ENCODE results near the gene FAM135A. TPM values are rescaled to one million over a fixed set of nuclear protein-coding genes. Genes with fewer than 3 reads are reported as not detected.

Gene FAM135A
- total and polyA plus RNA-seq, 4 donors, result 2.7 to 15.6 (median 5.8) TPM

DNA sequence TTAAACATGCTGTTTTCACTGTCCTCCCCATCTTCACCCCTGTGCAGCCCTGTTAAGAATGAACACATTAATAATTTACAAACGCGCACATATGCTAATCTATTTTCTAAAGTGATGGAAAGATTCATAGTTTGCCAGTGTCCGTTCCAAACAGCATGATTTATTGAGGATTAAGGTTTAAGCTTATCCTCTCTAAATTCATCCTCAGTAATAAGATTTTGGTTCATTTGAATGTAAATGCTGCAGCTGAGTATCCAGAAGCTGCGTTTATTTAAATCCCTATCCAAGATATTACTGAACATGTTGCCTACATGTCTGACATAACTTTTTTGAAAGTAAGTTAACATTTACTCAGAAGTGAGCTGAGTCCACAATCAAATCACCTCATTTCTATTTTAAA lies 42.8 kb upstream of the FAM135A start:
- H3K9ac ChIP-seq (ENCODE audit: low read depth in 1 of 2, low read length in 2 of 2), result no peak overlapping the region
- WGBS, result 76% methylated on average over 4 of the region's 4 CpGs
- H3K27ac ChIP-seq (ENCODE audit: low read depth in 1 of 2, low read length in 2 of 2), result no peak overlapping the region
- TF ChIP-seq NR2F2 (IDR thresholded peaks at IDR 0.05) (no peak), RAD21 (IDR thresholded peaks at IDR 0.05) (no peak), GABPA (IDR thresholded peaks at IDR 0.05 in 1 of 2, conservative IDR thresholded peaks at IDR 0.05 in 1 of 2) (no peak), HNF4G (IDR thresholded peaks at IDR 0.05) (no peak), TAF1 (conservative IDR thresholded peaks at IDR 0.05) (no peak), HNF4A (conservative IDR thresholded peaks at IDR 0.05) (no peak), RXRA (IDR thresholded peaks at IDR 0.05) (no peak), YY1 (IDR thresholded peaks at IDR 0.05) (no peak)
- TF ChIP-seq, protein P1, sequence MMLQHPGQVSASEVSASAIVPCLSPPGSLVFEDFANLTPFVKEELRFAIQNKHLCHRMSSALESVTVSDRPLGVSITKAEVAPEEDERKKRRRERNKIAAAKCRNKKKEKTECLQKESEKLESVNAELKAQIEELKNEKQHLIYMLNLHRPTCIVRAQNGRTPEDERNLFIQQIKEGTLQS (IDR thresholded peaks at IDR 0.05), result no peak
- TF ChIP-seq, protein P2, sequence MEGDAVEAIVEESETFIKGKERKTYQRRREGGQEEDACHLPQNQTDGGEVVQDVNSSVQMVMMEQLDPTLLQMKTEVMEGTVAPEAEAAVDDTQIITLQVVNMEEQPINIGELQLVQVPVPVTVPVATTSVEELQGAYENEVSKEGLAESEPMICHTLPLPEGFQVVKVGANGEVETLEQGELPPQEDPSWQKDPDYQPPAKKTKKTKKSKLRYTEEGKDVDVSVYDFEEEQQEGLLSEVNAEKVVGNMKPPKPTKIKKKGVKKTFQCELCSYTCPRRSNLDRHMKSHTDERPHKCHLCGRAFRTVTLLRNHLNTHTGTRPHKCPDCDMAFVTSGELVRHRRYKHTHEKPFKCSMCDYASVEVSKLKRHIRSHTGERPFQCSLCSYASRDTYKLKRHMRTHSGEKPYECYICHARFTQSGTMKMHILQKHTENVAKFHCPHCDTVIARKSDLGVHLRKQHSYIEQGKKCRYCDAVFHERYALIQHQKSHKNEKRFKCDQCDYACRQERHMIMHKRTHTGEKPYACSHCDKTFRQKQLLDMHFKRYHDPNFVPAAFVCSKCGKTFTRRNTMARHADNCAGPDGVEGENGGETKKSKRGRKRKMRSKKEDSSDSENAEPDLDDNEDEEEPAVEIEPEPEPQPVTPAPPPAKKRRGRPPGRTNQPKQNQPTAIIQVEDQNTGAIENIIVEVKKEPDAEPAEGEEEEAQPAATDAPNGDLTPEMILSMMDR (IDR thresholded peaks at IDR 0.05; ENCODE audit: low read depth, low read length, missing input control), result no peak
- H3K36me3 ChIP-seq (ENCODE audit: control insufficient read depth in 4 of 4, insufficient read depth in 3 of 4, low read depth in 1 of 4, low read length in 3 of 4), result no peaks in the 10 kb centered on the region
- H3K9me3 ChIP-seq (ENCODE audit: control insufficient read depth in 4 of 4, low read length in 3 of 4), result no peaks in the 10 kb centered on the region
- DNase-seq (ENCODE audit: low spot score), result no peak
- peaks cover 0 to 4% (median 0%) of the 10 kb centered on the region in 4 donors for H3K4me1 ChIP-seq (ENCODE audit: control insufficient read depth in 4 of 4, insufficient read depth in 4 of 4, low read length in 3 of 4)
- no peaks in the 10 kb centered on the region for H3K27me3 ChIP-seq (ENCODE audit: control insufficient read depth in 4 of 4, insufficient read depth in 4 of 4, low read length in 3 of 4)
- H3K4me3 ChIP-seq (ENCODE audit: low read depth in 1 of 3, low read length in 3 of 3), result no peak overlapping the region

DNA sequence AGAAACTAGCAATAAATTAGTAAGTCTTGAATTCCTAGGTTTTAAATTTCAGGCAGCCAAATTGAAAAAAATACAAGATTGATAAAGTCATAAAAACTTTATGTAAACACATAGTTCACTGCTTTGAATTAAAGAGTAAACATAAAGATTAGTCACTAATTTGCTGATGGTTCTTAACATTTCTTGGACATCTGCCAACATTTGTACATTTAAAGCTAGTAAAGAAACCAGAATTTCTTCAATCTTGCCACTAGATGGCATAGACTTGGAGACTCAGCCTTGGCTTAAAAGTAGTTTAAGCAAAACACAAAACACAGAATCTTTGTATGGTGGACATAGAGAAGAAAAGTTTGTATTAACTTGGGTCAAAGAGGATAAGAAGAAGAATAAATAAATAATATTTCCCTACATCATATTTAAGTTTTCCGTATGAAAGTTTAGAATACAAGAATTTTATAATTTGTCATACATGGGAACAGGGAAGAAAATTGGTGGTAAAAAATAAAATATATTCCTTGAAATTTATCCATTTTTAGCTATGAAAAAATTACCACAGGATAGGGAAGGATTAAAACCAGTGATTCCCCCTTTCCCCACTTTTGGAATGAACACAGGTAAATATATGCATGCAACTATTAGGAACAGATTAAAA lies 41.7 kb upstream of the FAM135A start:
- TF ChIP-seq, protein P1 (IDR thresholded peaks at IDR 0.05), result no peak
- TF ChIP-seq RXRA (IDR thresholded peaks at IDR 0.05), result no peak
- TF ChIP-seq SP1 (IDR thresholded peaks at IDR 0.05), result no peak
- no peak for TF ChIP-seq TAF1 (conservative IDR thresholded peaks at IDR 0.05)
- TF ChIP-seq FOXA2 (IDR thresholded peaks at IDR 0.05), result no peak
- TF ChIP-seq HNF4G (IDR thresholded peaks at IDR 0.05), result no peak
- peak; percentile 81 to 87 for TF ChIP-seq RAD21 (IDR thresholded peaks at IDR 0.05)
- no peak for TF ChIP-seq NR2F2 (IDR thresholded peaks at IDR 0.05)
- TF ChIP-seq, protein P3, sequence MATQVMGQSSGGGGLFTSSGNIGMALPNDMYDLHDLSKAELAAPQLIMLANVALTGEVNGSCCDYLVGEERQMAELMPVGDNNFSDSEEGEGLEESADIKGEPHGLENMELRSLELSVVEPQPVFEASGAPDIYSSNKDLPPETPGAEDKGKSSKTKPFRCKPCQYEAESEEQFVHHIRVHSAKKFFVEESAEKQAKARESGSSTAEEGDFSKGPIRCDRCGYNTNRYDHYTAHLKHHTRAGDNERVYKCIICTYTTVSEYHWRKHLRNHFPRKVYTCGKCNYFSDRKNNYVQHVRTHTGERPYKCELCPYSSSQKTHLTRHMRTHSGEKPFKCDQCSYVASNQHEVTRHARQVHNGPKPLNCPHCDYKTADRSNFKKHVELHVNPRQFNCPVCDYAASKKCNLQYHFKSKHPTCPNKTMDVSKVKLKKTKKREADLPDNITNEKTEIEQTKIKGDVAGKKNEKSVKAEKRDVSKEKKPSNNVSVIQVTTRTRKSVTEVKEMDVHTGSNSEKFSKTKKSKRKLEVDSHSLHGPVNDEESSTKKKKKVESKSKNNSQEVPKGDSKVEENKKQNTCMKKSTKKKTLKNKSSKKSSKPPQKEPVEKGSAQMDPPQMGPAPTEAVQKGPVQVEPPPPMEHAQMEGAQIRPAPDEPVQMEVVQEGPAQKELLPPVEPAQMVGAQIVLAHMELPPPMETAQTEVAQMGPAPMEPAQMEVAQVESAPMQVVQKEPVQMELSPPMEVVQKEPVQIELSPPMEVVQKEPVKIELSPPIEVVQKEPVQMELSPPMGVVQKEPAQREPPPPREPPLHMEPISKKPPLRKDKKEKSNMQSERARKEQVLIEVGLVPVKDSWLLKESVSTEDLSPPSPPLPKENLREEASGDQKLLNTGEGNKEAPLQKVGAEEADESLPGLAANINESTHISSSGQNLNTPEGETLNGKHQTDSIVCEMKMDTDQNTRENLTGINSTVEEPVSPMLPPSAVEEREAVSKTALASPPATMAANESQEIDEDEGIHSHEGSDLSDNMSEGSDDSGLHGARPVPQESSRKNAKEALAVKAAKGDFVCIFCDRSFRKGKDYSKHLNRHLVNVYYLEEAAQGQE (IDR thresholded peaks at IDR 0.05), result no peak
- TF ChIP-seq, protein P4, sequence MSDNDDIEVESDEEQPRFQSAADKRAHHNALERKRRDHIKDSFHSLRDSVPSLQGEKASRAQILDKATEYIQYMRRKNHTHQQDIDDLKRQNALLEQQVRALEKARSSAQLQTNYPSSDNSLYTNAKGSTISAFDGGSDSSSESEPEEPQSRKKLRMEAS (IDR thresholded peaks at IDR 0.05), result no peak
- TF ChIP-seq YY1 (IDR thresholded peaks at IDR 0.05), result no peak
- TF ChIP-seq, protein P5, sequence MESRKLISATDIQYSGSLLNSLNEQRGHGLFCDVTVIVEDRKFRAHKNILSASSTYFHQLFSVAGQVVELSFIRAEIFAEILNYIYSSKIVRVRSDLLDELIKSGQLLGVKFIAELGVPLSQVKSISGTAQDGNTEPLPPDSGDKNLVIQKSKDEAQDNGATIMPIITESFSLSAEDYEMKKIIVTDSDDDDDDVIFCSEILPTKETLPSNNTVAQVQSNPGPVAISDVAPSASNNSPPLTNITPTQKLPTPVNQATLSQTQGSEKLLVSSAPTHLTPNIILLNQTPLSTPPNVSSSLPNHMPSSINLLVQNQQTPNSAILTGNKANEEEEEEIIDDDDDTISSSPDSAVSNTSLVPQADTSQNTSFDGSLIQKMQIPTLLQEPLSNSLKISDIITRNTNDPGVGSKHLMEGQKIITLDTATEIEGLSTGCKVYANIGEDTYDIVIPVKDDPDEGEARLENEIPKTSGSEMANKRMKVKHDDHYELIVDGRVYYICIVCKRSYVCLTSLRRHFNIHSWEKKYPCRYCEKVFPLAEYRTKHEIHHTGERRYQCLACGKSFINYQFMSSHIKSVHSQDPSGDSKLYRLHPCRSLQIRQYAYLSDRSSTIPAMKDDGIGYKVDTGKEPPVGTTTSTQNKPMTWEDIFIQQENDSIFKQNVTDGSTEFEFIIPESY (IDR thresholded peaks at IDR 0.05), result no peak
- no peak for TF ChIP-seq EGR1 (IDR thresholded peaks at IDR 0.05; ENCODE audit: low read depth in 2 of 2)
- TF ChIP-seq FOXA1 (IDR thresholded peaks at IDR 0.05), result no peak
- no peak for TF ChIP-seq GABPA (IDR thresholded peaks at IDR 0.05 in 1 of 2, conservative IDR thresholded peaks at IDR 0.05 in 1 of 2)
- TF ChIP-seq, protein P2 (IDR thresholded peaks at IDR 0.05; ENCODE audit: low read depth, low read length, missing input control), result peak; percentile 60
- peak in 1 of 2 donors; percentile 8 for TF ChIP-seq HNF4A (conservative IDR thresholded peaks at IDR 0.05)
- no peak for TF ChIP-seq JUND (IDR thresholded peaks at IDR 0.05)
- Histone ChIP-seq H3K9me3 (ENCODE audit: control insufficient read depth in 4 of 4, low read length in 3 of 4) (no peaks in the 10 kb centered on the region), H3K36me3 (ENCODE audit: control insufficient read depth in 4 of 4, insufficient read depth in 3 of 4, low read depth in 1 of 4, low read length in 3 of 4) (no peaks in the 10 kb centered on the region), H3K4me1 (ENCODE audit: control insufficient read depth in 4 of 4, insufficient read depth in 4 of 4, low read length in 3 of 4) (peaks cover 0 to 4% (median 0%) of the 10 kb centered on the region in 4 donors), H3K9ac (ENCODE audit: low read depth in 1 of 2, low read length in 2 of 2) (no peak overlapping the region), H3K27me3 (ENCODE audit: control insufficient read depth in 4 of 4, insufficient read depth in 4 of 4, low read length in 3 of 4) (peaks cover 0 to 4% (median 0%) of the 10 kb centered on the region in 4 donors), H3K27ac (ENCODE audit: low read depth in 1 of 2, low read length in 2 of 2) (no peak overlapping the region), H3K4me3 (ENCODE audit: low read depth in 1 of 3, low read length in 3 of 3) (no peak overlapping the region)
- no peak for DNase-seq (ENCODE audit: low spot score)
- WGBS, result 6% methylated on average over 1 of the region's 1 CpG

All from liver (tissue), 9 donors.